ENCODE data around the gene ANKRD55. TPM values are rescaled to one million over a fixed set of nuclear protein-coding genes. Genes with fewer than 3 reads are reported as not detected.
"Not testable (repeated sequence)": the region's sequence is repeated elsewhere in the genome, so short reads cannot be mapped to it uniquely, and the experiment has no call there.

The ANKRD55 gene
- total and polyA plus RNA-seq, 7 donors, result 1.8 to 1.9 TPM; not detected in 5

- Histone ChIP-seq H3K9me3 (no peaks in the 10 kb centered on the region), H3K27me3 (no peaks in the 10 kb centered on the region), H3K36me3 (no peaks in the 10 kb centered on the region), H3K4me3 (no peak overlapping the region), H3K4me1 (no peaks in the 10 kb centered on the region), H3K27ac (no peak overlapping the region)
- no peak for DNase-seq
- 55 to 58% methylated on average over 3 of the region's 3 CpGs for WGBS, 2 donors
- TF ChIP-seq, protein P1, sequence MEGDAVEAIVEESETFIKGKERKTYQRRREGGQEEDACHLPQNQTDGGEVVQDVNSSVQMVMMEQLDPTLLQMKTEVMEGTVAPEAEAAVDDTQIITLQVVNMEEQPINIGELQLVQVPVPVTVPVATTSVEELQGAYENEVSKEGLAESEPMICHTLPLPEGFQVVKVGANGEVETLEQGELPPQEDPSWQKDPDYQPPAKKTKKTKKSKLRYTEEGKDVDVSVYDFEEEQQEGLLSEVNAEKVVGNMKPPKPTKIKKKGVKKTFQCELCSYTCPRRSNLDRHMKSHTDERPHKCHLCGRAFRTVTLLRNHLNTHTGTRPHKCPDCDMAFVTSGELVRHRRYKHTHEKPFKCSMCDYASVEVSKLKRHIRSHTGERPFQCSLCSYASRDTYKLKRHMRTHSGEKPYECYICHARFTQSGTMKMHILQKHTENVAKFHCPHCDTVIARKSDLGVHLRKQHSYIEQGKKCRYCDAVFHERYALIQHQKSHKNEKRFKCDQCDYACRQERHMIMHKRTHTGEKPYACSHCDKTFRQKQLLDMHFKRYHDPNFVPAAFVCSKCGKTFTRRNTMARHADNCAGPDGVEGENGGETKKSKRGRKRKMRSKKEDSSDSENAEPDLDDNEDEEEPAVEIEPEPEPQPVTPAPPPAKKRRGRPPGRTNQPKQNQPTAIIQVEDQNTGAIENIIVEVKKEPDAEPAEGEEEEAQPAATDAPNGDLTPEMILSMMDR (IDR thresholded peaks at IDR 0.05), result no peak
- intact Hi-C loops (cut with DNase I), result no loop called here
These were observed 30.6 kb downstream of the ANKRD55 start for GRCh38 chr5:56202483-56202882.

GRCh38 chr5:56201762-56202261 lies 31.3 kb downstream of the ANKRD55 start:
- not testable (repeated sequence) for H3K4me1 ChIP-seq, H3K36me3 ChIP-seq, H3K27me3 ChIP-seq, DNase-seq, H3K9me3 ChIP-seq, H3K4me3 ChIP-seq, H3K27ac ChIP-seq
- intact Hi-C loops (cut with DNase I), result loop anchor here (2.0 kb wide), 1 partner anchor 267 kb away; no protein-coding TSS in a partner anchor
- WGBS, 2 donors, result 77 to 81% methylated on average over 3 of the region's 3 CpGs

- Histone ChIP-seq H3K4me1 (no peaks in the 10 kb centered on the region), H3K27me3 (no peaks in the 10 kb centered on the region), H3K4me3 (no peak overlapping the region), H3K9me3 (no peaks in the 10 kb centered on the region), H3K36me3 (no peaks in the 10 kb centered on the region), H3K27ac (no peak overlapping the region)
- WGBS, 2 donors, result 28 to 43% methylated on average over 5 of the region's 5 CpGs
- TF ChIP-seq POLR2A (IDR thresholded peaks at IDR 0.05), result no peak
- TF ChIP-seq EP300 (IDR thresholded peaks at IDR 0.05), result no peak
- TF ChIP-seq, protein P1 (IDR thresholded peaks at IDR 0.05), result peak; percentile 39 to 66 (median 48)
- TF ChIP-seq POLR2AphosphoS5 (IDR thresholded peaks at IDR 0.05), result no peak
- intact Hi-C loops (cut with DNase I), result loop anchor here (2.0 kb wide), 1 partner anchor 266 kb away; no protein-coding TSS in a partner anchor
- DNase-seq, result peak; percentile 71
These were observed 32.0 kb downstream of the ANKRD55 start for GRCh38 chr5:56200971-56201666.

DNA sequence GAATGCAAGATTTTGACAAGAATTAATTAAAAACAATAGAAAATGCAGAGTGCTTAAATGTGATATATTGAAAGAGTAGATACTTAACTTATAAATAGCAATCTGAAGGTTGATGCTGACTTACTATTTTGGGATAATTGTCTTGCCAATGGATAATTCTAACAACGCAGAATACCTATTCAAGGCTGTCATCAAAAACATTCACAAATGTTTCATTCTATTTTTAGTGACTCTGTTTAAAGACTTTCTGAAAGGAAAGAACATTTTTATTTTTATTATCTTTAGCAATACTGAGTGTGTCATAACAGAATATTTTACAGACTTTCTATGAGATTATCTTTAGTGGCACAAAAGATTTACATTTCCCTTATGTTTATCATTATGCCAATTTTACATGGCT lies 38.1 kb downstream of the ANKRD55 start:
- intact Hi-C loops (cut with DNase I), result no loop called here
- Histone ChIP-seq H3K4me1 (peaks cover 0 to 13% (median 3%) of the 10 kb centered on the region in 4 donors), H3K27me3 (no peaks in the 10 kb centered on the region), H3K9me3 (no peaks in the 10 kb centered on the region), H3K27ac (peak overlapping the region in 1 of 4 donors; percentile 55), H3K4me3 (no peak overlapping the region), H3K36me3 (no peaks in the 10 kb centered on the region)
- whole genome bisulfite sequencing, 2 donors, result 88 to 90% methylated on average over 1 of the region's 1 CpG
- TF ChIP-seq POLR2A (IDR thresholded peaks at IDR 0.05) (no peak), EP300 (IDR thresholded peaks at IDR 0.05) (no peak)
- no peak for DNase-seq

DNA sequence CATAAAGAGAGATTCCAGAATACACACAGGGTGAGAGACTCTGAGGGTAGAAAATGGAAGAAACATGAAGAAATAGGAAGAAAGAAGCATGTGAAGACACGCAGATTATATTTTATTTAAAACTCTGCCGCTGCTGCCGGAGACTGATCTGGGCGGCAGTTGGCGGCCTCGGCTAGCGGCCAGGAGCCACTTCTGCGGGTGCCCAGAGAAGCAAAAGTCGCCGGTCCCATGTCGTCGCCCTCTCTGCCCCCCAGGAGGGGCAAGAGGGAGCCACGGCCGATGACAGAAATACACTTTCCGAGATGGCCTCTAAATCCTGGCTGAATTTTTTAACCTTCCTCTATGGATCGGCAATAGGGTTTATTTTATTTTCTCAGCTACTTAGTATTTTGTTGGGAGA lies 40.9 kb downstream of the ANKRD55 start:
- Histone ChIP-seq H3K4me3 (no peak overlapping the region), H3K36me3 (no peaks in the 10 kb centered on the region), H3K27ac (no peak overlapping the region), H3K9me3 (no peaks in the 10 kb centered on the region), H3K4me1 (peaks cover 0 to 13% (median 3%) of the 10 kb centered on the region in 4 donors), H3K27me3 (no peaks in the 10 kb centered on the region)
- 96 to 97% methylated on average over 16 of the region's 16 CpGs for WGBS, 2 donors
- intact Hi-C loops (cut with DNase I), result no loop called here
- TF ChIP-seq EP300 (IDR thresholded peaks at IDR 0.05), result no peak
- no peak for TF ChIP-seq POLR2A (IDR thresholded peaks at IDR 0.05)
- no peak for TF ChIP-seq POLR2AphosphoS5 (IDR thresholded peaks at IDR 0.05)
- TF ChIP-seq, protein P1 (IDR thresholded peaks at IDR 0.05), result no peak
- DNase-seq, result no peak

- peaks cover 0 to 13% (median 3%) of the 10 kb centered on the region in 4 donors for H3K4me1 ChIP-seq
- no peaks in the 10 kb centered on the region for H3K27me3 ChIP-seq
- H3K27ac ChIP-seq, result no peak overlapping the region
- intact Hi-C loops (cut with DNase I), result no loop called here
- DNase-seq, result no peak
- H3K9me3 ChIP-seq, result no peaks in the 10 kb centered on the region
- H3K4me3 ChIP-seq, result no peak overlapping the region
- WGBS, 2 donors, result 76 to 86% methylated on average over 3 of the region's 3 CpGs
- no peaks in the 10 kb centered on the region for H3K36me3 ChIP-seq
- TF ChIP-seq POLR2AphosphoS5 (IDR thresholded peaks at IDR 0.05), result no peak
- TF ChIP-seq POLR2A (IDR thresholded peaks at IDR 0.05), result no peak
- TF ChIP-seq, protein P1 (IDR thresholded peaks at IDR 0.05), result no peak
These were observed 41.5 kb downstream of the ANKRD55 start for GRCh38 chr5:56191656-56192055.

Data from sigmoid colon (tissue), 7 donors.